GM19468 (cell line): ENCODE data around the gene HS6ST3.
"Not testable (repeated sequence)": the region's sequence is repeated elsewhere in the genome, so short reads cannot be mapped to it uniquely, and the experiment has no call there.

Experiments used
- ATAC-seq: cut with Tn5 transposase; IDR thresholded peaks from one replicate; pipeline ENCODE4 v1.9.1; 2021; ENCODE audit warnings: mild to moderate bottlenecking, moderate library complexity, moderate number of reproducible peaks; ENCODE audit not compliant: unreplicated experiment; ENCODE audit errors: extremely low read depth

The HS6ST3 gene

GRCh38 chr13:96089749-96090239 is at the start of gene HS6ST3:
TSS of gene HS6ST3 (plus strand) at chr13:96090107.
- ATAC-seq: no peak

GRCh38 chr13:96041326-96042110 is 48.4 kb upstream of the HS6ST3 start:
- ATAC-seq: no peak

GRCh38 chr13:96044238-96044637 is 45.7 kb upstream of the HS6ST3 start:
- ATAC-seq: no peak

- ATAC-seq: not testable (repeated sequence)
These were observed 43.3 kb upstream of the HS6ST3 start for GRCh38 chr13:96046449-96047126.

GRCh38 chr13:96050955-96051354 is 39.0 kb upstream of the HS6ST3 start:
- not testable (repeated sequence) for ATAC-seq

GRCh38 chr13:96051491-96051890 is 38.4 kb upstream of the HS6ST3 start:
- not testable (repeated sequence) for ATAC-seq

- not testable (repeated sequence) for ATAC-seq
These were observed 38.0 kb upstream of the HS6ST3 start for GRCh38 chr13:96051946-96052345.

- ATAC-seq: peak; percentile 10
These were observed 37.3 kb upstream of the HS6ST3 start for GRCh38 chr13:96052656-96053002.

GRCh38 chr13:96053003-96053703 is 36.8 kb upstream of the HS6ST3 start, which contains the start of gene UGGT2:
TSS of gene UGGT2 (minus strand) at chr13:96053401. CDS start at chr13:96053312, 89 bp downstream.
- ATAC-seq: peak; percentile 99

GRCh38 chr13:96065849-96066248 is 24.1 kb upstream of the HS6ST3 start:
- ATAC-seq: no peak

- ATAC-seq: no peak
These were observed 21.2 kb upstream of the HS6ST3 start for GRCh38 chr13:96068729-96069128.

GRCh38 chr13:96071504-96071903 is 18.4 kb upstream of the HS6ST3 start:
- no peak for ATAC-seq

- no peak for ATAC-seq
These were observed 17.5 kb upstream of the HS6ST3 start for GRCh38 chr13:96072392-96072791.

- no peak for ATAC-seq
These were observed 13.9 kb upstream of the HS6ST3 start for GRCh38 chr13:96075953-96076543.

GRCh38 chr13:96080676-96081075 is 9.2 kb upstream of the HS6ST3 start:
- no peak for ATAC-seq

GRCh38 chr13:96081888-96082287 is 8.0 kb upstream of the HS6ST3 start:
- ATAC-seq: no peak

GRCh38 chr13:96082640-96083039 is 7.3 kb upstream of the HS6ST3 start:
- ATAC-seq: no peak

- no peak for ATAC-seq
These were observed 3.2 kb upstream of the HS6ST3 start for GRCh38 chr13:96086736-96087135.

- ATAC-seq: no peak
These were observed 768 bp upstream of the HS6ST3 start for GRCh38 chr13:96089139-96089538.
